ENCODE measurements around the gene BAHCC1.

Gene BAHCC1

DNA sequence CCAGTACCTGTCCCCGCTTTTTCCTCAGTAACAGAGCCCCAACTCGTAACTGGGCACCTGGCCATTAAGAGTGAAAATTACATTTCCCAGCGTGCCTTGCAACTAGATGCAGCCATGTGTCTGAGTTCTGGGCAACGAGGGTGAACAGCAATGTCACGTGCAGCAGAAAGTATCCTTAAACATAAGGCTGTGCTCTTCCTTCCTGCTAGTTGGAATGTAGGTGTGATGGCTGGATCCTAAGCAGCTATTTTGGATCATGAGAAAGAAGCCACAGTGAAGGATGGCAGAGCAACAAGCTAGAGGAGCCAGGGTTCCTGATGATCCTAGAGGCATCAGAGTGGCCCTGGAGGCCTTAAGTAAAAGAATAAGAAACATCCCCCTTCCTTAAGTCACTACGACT, 81.4 kb downstream of the BAHCC1 start:
- no peaks in the 10 kb centered on the region for H3K36me3 ChIP-seq (ENCODE audit: insufficient read depth, low read length)
- no peak overlapping the region for H3K4me3 ChIP-seq (ENCODE audit: low read length, poor library complexity, severe bottlenecking)
- peaks cover 20% of the 10 kb centered on the region for H3K4me1 ChIP-seq (ENCODE audit: insufficient read depth, low read length, poor library complexity, severe bottlenecking)
- H3K9me2 ChIP-seq (replicated peaks; ENCODE audit: low read depth, low read length) = no peaks in the 10 kb centered on the region
- TF ChIP-seq, protein P1, sequence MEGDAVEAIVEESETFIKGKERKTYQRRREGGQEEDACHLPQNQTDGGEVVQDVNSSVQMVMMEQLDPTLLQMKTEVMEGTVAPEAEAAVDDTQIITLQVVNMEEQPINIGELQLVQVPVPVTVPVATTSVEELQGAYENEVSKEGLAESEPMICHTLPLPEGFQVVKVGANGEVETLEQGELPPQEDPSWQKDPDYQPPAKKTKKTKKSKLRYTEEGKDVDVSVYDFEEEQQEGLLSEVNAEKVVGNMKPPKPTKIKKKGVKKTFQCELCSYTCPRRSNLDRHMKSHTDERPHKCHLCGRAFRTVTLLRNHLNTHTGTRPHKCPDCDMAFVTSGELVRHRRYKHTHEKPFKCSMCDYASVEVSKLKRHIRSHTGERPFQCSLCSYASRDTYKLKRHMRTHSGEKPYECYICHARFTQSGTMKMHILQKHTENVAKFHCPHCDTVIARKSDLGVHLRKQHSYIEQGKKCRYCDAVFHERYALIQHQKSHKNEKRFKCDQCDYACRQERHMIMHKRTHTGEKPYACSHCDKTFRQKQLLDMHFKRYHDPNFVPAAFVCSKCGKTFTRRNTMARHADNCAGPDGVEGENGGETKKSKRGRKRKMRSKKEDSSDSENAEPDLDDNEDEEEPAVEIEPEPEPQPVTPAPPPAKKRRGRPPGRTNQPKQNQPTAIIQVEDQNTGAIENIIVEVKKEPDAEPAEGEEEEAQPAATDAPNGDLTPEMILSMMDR (conservative IDR thresholded peaks at IDR 0.05; ENCODE audit: low read length) = no peak
- no peak for TF ChIP-seq EZH2phosphoT487 (IDR thresholded peaks at IDR 0.05; ENCODE audit: borderline replicate concordance)
- H3K27me3 ChIP-seq (ENCODE audit: insufficient read depth, low read length, poor library complexity, severe bottlenecking) = no peaks in the 10 kb centered on the region
- H3K9ac ChIP-seq (ENCODE audit: low read depth, low read length, poor library complexity, severe bottlenecking) = no peak overlapping the region
- H3F3A ChIP-seq (ENCODE audit: low read depth) = no peaks in the 10 kb centered on the region
- H2AFZ ChIP-seq (ENCODE audit: low read length) = no peak overlapping the region
- no peak overlapping the region for H3K4me2 ChIP-seq (ENCODE audit: low read depth, low read length, poor library complexity, severe bottlenecking)
- no peaks in the 10 kb centered on the region for H4K20me1 ChIP-seq (ENCODE audit: insufficient read depth, low read length, poor library complexity, severe bottlenecking)
- H3K9me3 ChIP-seq (ENCODE audit: insufficient read depth, low read depth, low read length) = no peaks in the 10 kb centered on the region
- H3K79me2 ChIP-seq (ENCODE audit: insufficient read depth, low read length) = peaks cover 4% of the 10 kb centered on the region; the same call in 1 of the 2 replicates

DNA sequence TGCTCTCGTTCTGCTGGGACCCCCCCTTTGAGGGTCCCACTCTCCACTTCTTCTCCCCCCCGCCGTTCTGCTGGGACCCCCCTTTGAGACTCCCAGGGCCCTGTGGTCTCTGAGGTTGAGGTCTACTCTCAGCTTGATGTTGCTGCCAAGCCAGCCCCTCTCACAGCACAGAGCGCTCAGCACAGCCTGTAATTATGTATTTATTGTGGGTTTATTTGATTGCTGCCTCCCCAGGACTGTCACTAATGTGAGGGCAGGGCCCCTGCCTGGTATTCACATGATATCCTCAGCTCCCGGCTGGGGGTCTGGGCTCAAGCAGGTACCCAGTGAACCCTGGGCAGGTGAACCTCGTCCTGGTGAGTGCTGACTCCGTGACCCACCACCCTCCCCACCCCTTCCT, 81.9 kb downstream of the BAHCC1 start:
- no peak overlapping the region for H3K4me2 ChIP-seq (ENCODE audit: low read depth, low read length, poor library complexity, severe bottlenecking)
- H3K9me2 ChIP-seq (replicated peaks; ENCODE audit: low read depth, low read length) = no peaks in the 10 kb centered on the region
- H3K9ac ChIP-seq (ENCODE audit: low read depth, low read length, poor library complexity, severe bottlenecking) = no peak overlapping the region
- H3K9me3 ChIP-seq (ENCODE audit: insufficient read depth, low read depth, low read length) = no peaks in the 10 kb centered on the region
- H2AFZ ChIP-seq (ENCODE audit: low read length) = no peak overlapping the region
- peaks cover 10% of the 10 kb centered on the region; the same call in 1 of the 2 replicates for H3K79me2 ChIP-seq (ENCODE audit: insufficient read depth, low read length)
- H4K20me1 ChIP-seq (ENCODE audit: insufficient read depth, low read length, poor library complexity, severe bottlenecking) = no peaks in the 10 kb centered on the region
- no peaks in the 10 kb centered on the region for H3F3A ChIP-seq (ENCODE audit: low read depth)
- H3K36me3 ChIP-seq (ENCODE audit: insufficient read depth, low read length) = no peaks in the 10 kb centered on the region
- peaks cover 23% of the 10 kb centered on the region for H3K4me1 ChIP-seq (ENCODE audit: insufficient read depth, low read length, poor library complexity, severe bottlenecking)
- no peaks in the 10 kb centered on the region for H3K27me3 ChIP-seq (ENCODE audit: insufficient read depth, low read length, poor library complexity, severe bottlenecking)
- no peak overlapping the region for H3K4me3 ChIP-seq (ENCODE audit: low read length, poor library complexity, severe bottlenecking)
- TF ChIP-seq, protein P1 (conservative IDR thresholded peaks at IDR 0.05; ENCODE audit: low read length) = no peak
- TF ChIP-seq EZH2phosphoT487 (IDR thresholded peaks at IDR 0.05; ENCODE audit: borderline replicate concordance) = no peak

DNA sequence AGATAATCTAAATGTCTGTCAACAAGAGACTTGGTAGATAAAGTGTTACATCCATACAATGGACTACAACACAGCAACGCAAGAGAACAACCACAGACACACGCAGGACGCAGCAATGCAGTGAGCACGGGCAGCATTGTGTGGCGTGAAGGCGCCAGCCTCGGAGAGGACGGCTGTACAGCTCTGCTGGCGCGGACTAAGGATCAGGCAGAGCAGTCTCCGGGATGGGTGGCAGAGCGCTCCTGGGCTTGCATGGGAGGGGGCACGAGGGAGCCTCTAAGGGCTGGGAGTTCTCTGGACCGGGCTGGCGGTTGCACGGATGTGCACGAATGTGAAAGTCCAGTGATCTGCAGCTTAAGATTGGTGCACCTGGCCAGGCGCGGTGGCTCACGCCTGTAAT, 82.9 kb downstream of the BAHCC1 start:
- Histone ChIP-seq H3K27me3 (ENCODE audit: insufficient read depth, low read length, poor library complexity, severe bottlenecking) (no peaks in the 10 kb centered on the region), H2AFZ (ENCODE audit: low read length) (no peak overlapping the region), H3K9me2 (replicated peaks; ENCODE audit: low read depth, low read length) (no peaks in the 10 kb centered on the region), H3K4me2 (ENCODE audit: low read depth, low read length, poor library complexity, severe bottlenecking) (no peak overlapping the region), H3K9ac (ENCODE audit: low read depth, low read length, poor library complexity, severe bottlenecking) (no peak overlapping the region), H3F3A (ENCODE audit: low read depth) (no peaks in the 10 kb centered on the region), H3K36me3 (ENCODE audit: insufficient read depth, low read length) (no peaks in the 10 kb centered on the region), H3K4me3 (ENCODE audit: low read length, poor library complexity, severe bottlenecking) (no peak overlapping the region), H3K79me2 (ENCODE audit: insufficient read depth, low read length) (peaks cover 16% of the 10 kb centered on the region; the same call in 1 of the 2 replicates), H4K20me1 (ENCODE audit: insufficient read depth, low read length, poor library complexity, severe bottlenecking) (no peaks in the 10 kb centered on the region), H3K4me1 (ENCODE audit: insufficient read depth, low read length, poor library complexity, severe bottlenecking) (peaks cover 28% of the 10 kb centered on the region), H3K9me3 (ENCODE audit: insufficient read depth, low read depth, low read length) (no peaks in the 10 kb centered on the region)
- TF ChIP-seq, protein P1 (conservative IDR thresholded peaks at IDR 0.05; ENCODE audit: low read length) = no peak
- TF ChIP-seq EZH2phosphoT487 (IDR thresholded peaks at IDR 0.05; ENCODE audit: borderline replicate concordance) = no peak
